GM23248 (cell line): ENCODE measurements around the gene ARHGAP10. TPM values are rescaled to one million over a fixed set of nuclear protein-coding genes. Genes with fewer than 3 reads are reported as not detected.

Source experiments
- DNase-seq: peaks from one replicate; pipeline ENCODE4 v3.0.0-alpha.2; 2015
- H2AFZ ChIP-seq: fragments of 200-600 bp; sonication (generic); 2 replicates; pipeline ENCODE4 v1.6.1; 2016; ENCODE audit warnings: antibody characterized with exemption
- H3F3A ChIP-seq: fragments of 200-600 bp; sonication (generic); 2 replicates; pipeline ENCODE4 v1.6.1; 2016; ENCODE audit warnings: mild to moderate bottlenecking, antibody characterized with exemption, mixed run types; ENCODE audit not compliant: insufficient read depth
- H3K27ac ChIP-seq: fragments of 200-600 bp; sonication (generic); 2 replicates; pipeline ENCODE4 v1.5.1; 2016; ENCODE audit warnings: mild to moderate bottlenecking
- H3K27me3 ChIP-seq: fragments of 200-600 bp; sonication (generic); replicated peaks from 2 replicates; pipeline ENCODE4 v1.6.1; 2016; ENCODE audit warnings: mild to moderate bottlenecking; ENCODE audit not compliant: insufficient read depth
- H3K36me3 ChIP-seq: fragments of 200-600 bp; sonication (generic); 2 replicates; pipeline ENCODE4 v1.6.1; 2016; ENCODE audit warnings: low read depth, mild to moderate bottlenecking
- H3K4me1 ChIP-seq: fragments of 200-600 bp; sonication (generic); 2 replicates; pipeline ENCODE4 v1.6.1; 2016; ENCODE audit warnings: mild to moderate bottlenecking; ENCODE audit not compliant: insufficient read depth
- H3K4me2 ChIP-seq: fragments of 200-600 bp; sonication (generic); one replicate; pipeline ENCODE4 v1.6.1; 2016; ENCODE audit warnings: mild to moderate bottlenecking; ENCODE audit not compliant: unreplicated experiment
- H3K4me3 ChIP-seq: fragments of 200-600 bp; sonication (generic); 2 replicates; pipeline ENCODE4 v1.5.1; 2016; ENCODE audit warnings: mild to moderate bottlenecking
- H3K79me2 ChIP-seq: fragments of 200-600 bp; sonication (generic); 2 replicates; pipeline ENCODE4 v1.6.1; 2016; ENCODE audit warnings: mild to moderate bottlenecking; ENCODE audit not compliant: insufficient read depth
- H3K9ac ChIP-seq: fragments of 200-600 bp; sonication (generic); 2 replicates; pipeline ENCODE4 v1.6.1; 2016; ENCODE audit warnings: mild to moderate bottlenecking
- H3K9me2 ChIP-seq: fragments of 200-600 bp; sonication (generic); 2 replicates; pipeline ENCODE4 v1.6.1; 2016; ENCODE audit warnings: mixed run types, mild to moderate bottlenecking, moderate library complexity; ENCODE audit not compliant: insufficient read depth
- H3K9me3 ChIP-seq: fragments of 200-600 bp; sonication (generic); one replicate; pipeline ENCODE4 v1.6.1; 2017; ENCODE audit warnings: low read depth
- H4K20me1 ChIP-seq: fragments of 200-600 bp; sonication (generic); 2 replicates; pipeline ENCODE4 v1.6.0; 2016; ENCODE audit not compliant: insufficient read depth
- EZH2 ChIP-seq: fragments of 200-600 bp; sonication (generic); IDR thresholded peaks from 2 replicates; pipeline ENCODE4 v1.6.1; 2018; ENCODE audit warnings: antibody characterized with exemption, mild to moderate bottlenecking; ENCODE audit not compliant: insufficient read depth, poor library complexity, severe bottlenecking
- EZH2phosphoT487 ChIP-seq: fragments of 200-600 bp; sonication (generic); IDR thresholded peaks from 2 replicates; pipeline ENCODE4 v1.6.1; 2018; ENCODE audit warnings: antibody characterized with exemption, moderate library complexity, mild to moderate bottlenecking, low read depth; ENCODE audit not compliant: insufficient read depth
- WGBS, 2 experiments: methylation state at CpG; one replicate each; pipeline ENCODE4 v1.1.6; 2015 to 2017; ENCODE audit warnings: low lambda C conversion rate in 2 of 2, low coverage in 1 of 2; ENCODE audit errors: missing lambda C conversion rate in 2 of 2; 5-methylcytosine and 5-hydroxymethylcytosine counted together
- in situ Hi-C: fragments of 300-500 bp; cut with MboI; formaldehyde crosslinking; loops from 2 replicates; pipeline ENCODE4 v1.15.0; 2020
- polyA plus RNA-seq: library from polyadenylated mRNA; unstranded; fragments of >200 nt; fragmentation: Nextera tagmentation; extraction: Ambion mirVana; gene quantifications from 2 replicates; pipeline ENCODE4 v1.2.1, GENCODE V29; 2016
- total RNA-seq: library from RNA; depleted of rRNA; stranded (reverse); fragments of >200 nt; shearing (Covaris generic); gene quantifications from 2 replicates; pipeline ENCODE4 v1.2.3, GENCODE V29; 2014

ARHGAP10 gene
- total and polyA plus RNA-seq, 2 experiments from 2014 or later = 19.5 to 24.8 TPM

GRCh38 chr4:147714575-147715401, 17.1 kb upstream of the ARHGAP10 start:
- Histone ChIP-seq H3K79me2 (no peaks in the 10 kb centered on the region), H3K4me3 (peak overlapping the region; percentile 35), H3K9me2 (no peaks in the 10 kb centered on the region), H3K36me3 (no peaks in the 10 kb centered on the region), H4K20me1 (no peaks in the 10 kb centered on the region), H3K27ac (0 out of 2 replicates have a peak overlapping the region, but pooled peaks have one; percentile 13), H3K4me2 (peak overlapping the region; percentile 57), H2AFZ (no peak overlapping the region), H3K27me3 (no peaks in the 10 kb centered on the region), H3K9ac (no peak overlapping the region), H3K4me1 (peaks cover 9% of the 10 kb centered on the region), H3K9me3 (no peaks in the 10 kb centered on the region), H3F3A (peaks cover 12% of the 10 kb centered on the region; the same call in 1 of the 2 replicates)
- DNase-seq = peak; percentile 92
- TF ChIP-seq EZH2phosphoT487 = no peak
- no peak for TF ChIP-seq EZH2
- WGBS, 2 experiments = 82 to 85% methylated on average over 8 of the region's 8 CpGs
- in situ Hi-C loops = no loop called here

- TF ChIP-seq EZH2phosphoT487 (no peak), EZH2 (no peak)
- 88 to 92% methylated on average over 1 of the region's 1 CpG for WGBS, 2 experiments
- no peak for DNase-seq
- peaks cover 12% of the 10 kb centered on the region; the same call in 1 of the 2 replicates for H3F3A ChIP-seq
- H3K4me2 ChIP-seq = no peak overlapping the region
- no peak overlapping the region for H3K27ac ChIP-seq
- no peaks in the 10 kb centered on the region for H3K36me3 ChIP-seq
- no peaks in the 10 kb centered on the region for H3K79me2 ChIP-seq
- H3K4me3 ChIP-seq = no peak overlapping the region
- no peaks in the 10 kb centered on the region for H3K27me3 ChIP-seq
- in situ Hi-C loops = no loop called here
- H3K9me2 ChIP-seq = no peaks in the 10 kb centered on the region
- H3K9me3 ChIP-seq = no peaks in the 10 kb centered on the region
- no peak overlapping the region for H3K9ac ChIP-seq
- peaks cover 9% of the 10 kb centered on the region for H3K4me1 ChIP-seq
- H2AFZ ChIP-seq = no peak overlapping the region
- H4K20me1 ChIP-seq = no peaks in the 10 kb centered on the region
Measured at GRCh38 chr4:147717878-147718277, 14.0 kb upstream of the ARHGAP10 start.

- in situ Hi-C loops = no loop called here
- H3K36me3 ChIP-seq = no peaks in the 10 kb centered on the region
- H3K27me3 ChIP-seq = no peaks in the 10 kb centered on the region
- no peak overlapping the region for H3K9ac ChIP-seq
- H4K20me1 ChIP-seq = no peaks in the 10 kb centered on the region
- H3K27ac ChIP-seq = no peak overlapping the region
- H3F3A ChIP-seq = peaks cover 24% of the 10 kb centered on the region
- TF ChIP-seq EZH2phosphoT487 = no peak
- TF ChIP-seq EZH2 = no peak
- 54 to 65% methylated on average over 5 of the region's 5 CpGs for WGBS, 2 experiments
- no peak overlapping the region for H3K4me3 ChIP-seq
- DNase-seq = peak; percentile 17
- no peaks in the 10 kb centered on the region for H3K9me2 ChIP-seq
- peaks cover 6% of the 10 kb centered on the region for H3K4me1 ChIP-seq
- H2AFZ ChIP-seq = no peak overlapping the region
- H3K79me2 ChIP-seq = no peaks in the 10 kb centered on the region
- H3K9me3 ChIP-seq = no peaks in the 10 kb centered on the region
- H3K4me2 ChIP-seq = no peak overlapping the region
Measured at GRCh38 chr4:147723326-147723725, 8.6 kb upstream of the ARHGAP10 start.

GRCh38 chr4:147724468-147725201, 7.3 kb upstream of the ARHGAP10 start:
- H3K4me2 ChIP-seq = no peak overlapping the region
- TF ChIP-seq EZH2 (no peak), EZH2phosphoT487 (no peak)
- no peaks in the 10 kb centered on the region for H3K27me3 ChIP-seq
- no peak for DNase-seq
- H3K9ac ChIP-seq = no peak overlapping the region
- no peaks in the 10 kb centered on the region for H3K9me3 ChIP-seq
- no peak overlapping the region for H3K27ac ChIP-seq
- WGBS, 2 experiments = 89% methylated on average over 13 of the region's 13 CpGs
- in situ Hi-C loops = no loop called here
- no peaks in the 10 kb centered on the region for H3K9me2 ChIP-seq
- no peak overlapping the region for H3K4me3 ChIP-seq
- no peaks in the 10 kb centered on the region for H3K79me2 ChIP-seq
- no peaks in the 10 kb centered on the region for H3K36me3 ChIP-seq
- no peaks in the 10 kb centered on the region for H4K20me1 ChIP-seq
- peaks cover 34% of the 10 kb centered on the region for H3F3A ChIP-seq
- H3K4me1 ChIP-seq = peaks cover 6% of the 10 kb centered on the region
- no peak overlapping the region for H2AFZ ChIP-seq
